Panc1 (cell line): ENCODE data around the gene NECTIN1. TPM values are rescaled to one million over a fixed set of nuclear protein-coding genes. Genes with fewer than 3 reads are reported as not detected.

Source experiments
- ATAC-seq: fragments of 200-7000 bp; cut with Tn5 transposase; 2 replicates; pipeline ENCODE4 v1.9.1; 2020; ENCODE audit warnings: mild to moderate bottlenecking, moderate library complexity
- BruUV-seq: library from RNA; stranded (reverse); fragments of 400-500 nt; replicated peaks from 2 replicates; lab custom pipeline; 2021; lab: Mats Ljungman, UMichigan
- CTCF ChIA-PET: fragments of 300-600 bp; sonication (Branson Sonifier 250); formaldehyde crosslinking; loops from one replicate; lab custom pipeline; 2022; ENCODE audit warnings: antibody characterized with exemption; lab: Charles Lee
- POLR2A ChIA-PET: fragments of 300-600 bp; sonication (Branson Sonifier 250); formaldehyde crosslinking; loops from one replicate; lab custom pipeline; 2022; ENCODE audit warnings: antibody characterized with exemption; lab: Charles Lee
- DNase-seq: peaks from one replicate; pipeline ENCODE4 v3.0.0-alpha.2; 2010; ENCODE audit warnings: low read depth, low spot score
- H3K27ac ChIP-seq: 2 replicates; pipeline ENCODE4 v1.5.1; 2011; ENCODE audit warnings: mild to moderate bottlenecking, low read length, inconsistent platforms
- H3K27me3 ChIP-seq: fragments of 200-500 bp; sonication (Bioruptor generic); 2 replicates; pipeline ENCODE4 v1.6.0; 2014; ENCODE audit warnings: low read length, inconsistent platforms; ENCODE audit not compliant: control insufficient read depth, insufficient read depth
- H3K36me3 ChIP-seq: fragments of 200-500 bp; sonication (Bioruptor generic); 2 replicates; pipeline ENCODE4 v1.5.1; 2014; ENCODE audit warnings: inconsistent platforms, mild to moderate bottlenecking, low read length, moderate library complexity; ENCODE audit not compliant: control insufficient read depth, insufficient read depth
- H3K4me1 ChIP-seq: 2 replicates; pipeline ENCODE4 v1.5.1; 2011; ENCODE audit warnings: inconsistent platforms, mild to moderate bottlenecking, low read length, moderate library complexity; ENCODE audit not compliant: control insufficient read depth, insufficient read depth
- H3K4me3 ChIP-seq, 2 experiments: 2 replicates each; pipeline ENCODE4 v1.5.1; 2011 to 2012; ENCODE audit warnings: low read depth in 2 of 2, low read length in 2 of 2, mild to moderate bottlenecking in 2 of 2, inconsistent platforms in 1 of 2, moderate library complexity in 1 of 2
- H3K9me3 ChIP-seq: fragments of 200-500 bp; sonication (Bioruptor generic); 2 replicates; pipeline ENCODE4 v1.5.1; 2014; ENCODE audit warnings: low read depth, mild to moderate bottlenecking, inconsistent platforms, low read length, moderate library complexity; ENCODE audit not compliant: control insufficient read depth, insufficient read depth
- POLR2AphosphoS5 ChIP-seq: IDR thresholded peaks from 2 replicates; pipeline ENCODE4 v1.6.1; 2012; ENCODE audit warnings: mild to moderate bottlenecking, low read depth, low read length, moderate library complexity
- SIN3A ChIP-seq: IDR thresholded peaks from 2 replicates; pipeline ENCODE4 v1.6.1; 2012; ENCODE audit warnings: low read depth, mild to moderate bottlenecking, low read length, moderate library complexity, borderline replicate concordance; ENCODE audit not compliant: insufficient read depth
- TCF7L2 ChIP-seq: IDR thresholded peaks from 2 replicates; pipeline ENCODE4 v1.6.1; 2011; ENCODE audit warnings: mild to moderate bottlenecking, low read depth, low read length, inconsistent platforms
- in situ Hi-C: cut with HindIII; loops from 2 replicates; pipeline ENCODE4 v1.10.0; 2016; ENCODE audit warnings: low sequenced_read_pairs, low pct_unique_long_range_greater_than_20kb
- intact Hi-C: fragments of 100-400 bp; cut with micrococcal nuclease; formaldehyde crosslinking; loops from one replicate; pipeline ENCODE4 v1.10.0; 2022; ENCODE audit not compliant: unreplicated experiment
- total RNA-seq: library from RNA; stranded (reverse); gene quantifications from one replicate; pipeline ENCODE4 v1.2.1, GENCODE V29; 2021; ENCODE audit not compliant: unreplicated experiment
- TF ChIP-seq, protein P1 (sequence below), 2 experiments: IDR thresholded peaks; 2 replicates each; pipeline ENCODE4 v1.6.1; 2011 to 2012; ENCODE audit warnings: low read depth in 2 of 2, control low read depth in 1 of 2, low read length in 1 of 2, mild to moderate bottlenecking in 1 of 2, moderate library complexity in 1 of 2; ENCODE audit not compliant: insufficient read depth in 1 of 2
- TF ChIP-seq, protein P2 (sequence below): fragments of 450-650 bp; IDR thresholded peaks from 2 replicates; pipeline ENCODE4 v1.5.1; 2017; ENCODE audit warnings: mild to moderate bottlenecking

NECTIN1 gene
- total RNA-seq, 1 experiment from 2014 or later, result 14.6 TPM

DNA sequence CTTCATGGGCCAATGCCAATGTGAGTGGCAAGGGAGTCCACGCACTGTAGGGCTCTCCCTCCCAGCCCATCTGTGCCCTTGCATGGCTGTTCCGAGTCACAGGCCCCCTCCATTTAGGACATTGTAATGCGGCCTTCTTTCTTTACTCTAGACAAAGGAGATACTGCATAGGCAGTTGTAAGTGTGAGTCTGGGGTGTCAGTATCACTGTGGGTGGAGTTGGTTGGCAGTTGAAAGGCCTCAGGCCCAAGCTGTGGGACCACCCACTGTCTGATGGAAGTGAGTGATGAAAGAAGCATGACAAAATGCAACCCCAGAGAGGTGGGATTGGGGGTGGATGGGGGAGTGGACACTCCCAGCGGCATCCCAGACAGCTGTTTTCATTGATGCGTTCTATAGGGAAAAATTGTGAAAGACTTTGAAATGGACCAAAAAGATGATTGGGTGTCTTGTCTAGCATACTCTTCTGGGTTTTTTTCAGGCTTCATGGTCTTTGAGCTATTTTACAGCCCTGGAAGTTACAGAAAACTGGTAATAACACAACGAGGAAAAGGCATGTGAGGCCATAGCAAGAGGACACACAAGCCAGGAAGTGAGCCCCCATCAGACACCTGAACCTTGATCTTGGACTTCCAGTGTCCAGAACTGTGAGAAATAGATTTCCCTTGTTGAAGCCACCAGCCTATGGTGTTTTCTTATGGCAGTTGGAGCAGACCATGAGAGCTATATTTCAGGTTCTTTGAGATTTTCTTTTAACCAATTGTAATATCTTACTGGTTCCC, 114.6 kb downstream of the NECTIN1 start:
- no peaks in the 10 kb centered on the region for H3K4me1 ChIP-seq
- DNase-seq (no peak), ATAC-seq (no peak)
- ChIA-PET POLR2A (interaction anchor here (0.6 kb wide), 1 partner anchor 220 kb away, joined by 4 read pairs; no protein-coding TSS in a partner anchor), CTCF (no interaction called here)
- no peaks in the 10 kb centered on the region for H3K27me3 ChIP-seq
- H3K36me3 ChIP-seq, result no peaks in the 10 kb centered on the region
- intact Hi-C loops (no loop called here), in situ Hi-C loops (loop anchor here (5.0 kb wide), 1 partner anchor 42 kb away; no protein-coding TSS in a partner anchor)
- no peak overlapping the region for H3K4me3 ChIP-seq
- BruUV-seq, result no TSS peak
- no peaks in the 10 kb centered on the region for H3K9me3 ChIP-seq
- no peak overlapping the region for H3K27ac ChIP-seq
- TF ChIP-seq SIN3A (no peak), TCF7L2 (no peak), POLR2AphosphoS5 (no peak)
- TF ChIP-seq, protein P1, sequence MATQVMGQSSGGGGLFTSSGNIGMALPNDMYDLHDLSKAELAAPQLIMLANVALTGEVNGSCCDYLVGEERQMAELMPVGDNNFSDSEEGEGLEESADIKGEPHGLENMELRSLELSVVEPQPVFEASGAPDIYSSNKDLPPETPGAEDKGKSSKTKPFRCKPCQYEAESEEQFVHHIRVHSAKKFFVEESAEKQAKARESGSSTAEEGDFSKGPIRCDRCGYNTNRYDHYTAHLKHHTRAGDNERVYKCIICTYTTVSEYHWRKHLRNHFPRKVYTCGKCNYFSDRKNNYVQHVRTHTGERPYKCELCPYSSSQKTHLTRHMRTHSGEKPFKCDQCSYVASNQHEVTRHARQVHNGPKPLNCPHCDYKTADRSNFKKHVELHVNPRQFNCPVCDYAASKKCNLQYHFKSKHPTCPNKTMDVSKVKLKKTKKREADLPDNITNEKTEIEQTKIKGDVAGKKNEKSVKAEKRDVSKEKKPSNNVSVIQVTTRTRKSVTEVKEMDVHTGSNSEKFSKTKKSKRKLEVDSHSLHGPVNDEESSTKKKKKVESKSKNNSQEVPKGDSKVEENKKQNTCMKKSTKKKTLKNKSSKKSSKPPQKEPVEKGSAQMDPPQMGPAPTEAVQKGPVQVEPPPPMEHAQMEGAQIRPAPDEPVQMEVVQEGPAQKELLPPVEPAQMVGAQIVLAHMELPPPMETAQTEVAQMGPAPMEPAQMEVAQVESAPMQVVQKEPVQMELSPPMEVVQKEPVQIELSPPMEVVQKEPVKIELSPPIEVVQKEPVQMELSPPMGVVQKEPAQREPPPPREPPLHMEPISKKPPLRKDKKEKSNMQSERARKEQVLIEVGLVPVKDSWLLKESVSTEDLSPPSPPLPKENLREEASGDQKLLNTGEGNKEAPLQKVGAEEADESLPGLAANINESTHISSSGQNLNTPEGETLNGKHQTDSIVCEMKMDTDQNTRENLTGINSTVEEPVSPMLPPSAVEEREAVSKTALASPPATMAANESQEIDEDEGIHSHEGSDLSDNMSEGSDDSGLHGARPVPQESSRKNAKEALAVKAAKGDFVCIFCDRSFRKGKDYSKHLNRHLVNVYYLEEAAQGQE (IDR thresholded peaks at IDR 0.05; ENCODE audit: insufficient read depth in 1 of 2, low read depth in 2 of 2, low read length in 1 of 2), result no peak
- TF ChIP-seq, protein P2, sequence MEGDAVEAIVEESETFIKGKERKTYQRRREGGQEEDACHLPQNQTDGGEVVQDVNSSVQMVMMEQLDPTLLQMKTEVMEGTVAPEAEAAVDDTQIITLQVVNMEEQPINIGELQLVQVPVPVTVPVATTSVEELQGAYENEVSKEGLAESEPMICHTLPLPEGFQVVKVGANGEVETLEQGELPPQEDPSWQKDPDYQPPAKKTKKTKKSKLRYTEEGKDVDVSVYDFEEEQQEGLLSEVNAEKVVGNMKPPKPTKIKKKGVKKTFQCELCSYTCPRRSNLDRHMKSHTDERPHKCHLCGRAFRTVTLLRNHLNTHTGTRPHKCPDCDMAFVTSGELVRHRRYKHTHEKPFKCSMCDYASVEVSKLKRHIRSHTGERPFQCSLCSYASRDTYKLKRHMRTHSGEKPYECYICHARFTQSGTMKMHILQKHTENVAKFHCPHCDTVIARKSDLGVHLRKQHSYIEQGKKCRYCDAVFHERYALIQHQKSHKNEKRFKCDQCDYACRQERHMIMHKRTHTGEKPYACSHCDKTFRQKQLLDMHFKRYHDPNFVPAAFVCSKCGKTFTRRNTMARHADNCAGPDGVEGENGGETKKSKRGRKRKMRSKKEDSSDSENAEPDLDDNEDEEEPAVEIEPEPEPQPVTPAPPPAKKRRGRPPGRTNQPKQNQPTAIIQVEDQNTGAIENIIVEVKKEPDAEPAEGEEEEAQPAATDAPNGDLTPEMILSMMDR, result no peak

DNA sequence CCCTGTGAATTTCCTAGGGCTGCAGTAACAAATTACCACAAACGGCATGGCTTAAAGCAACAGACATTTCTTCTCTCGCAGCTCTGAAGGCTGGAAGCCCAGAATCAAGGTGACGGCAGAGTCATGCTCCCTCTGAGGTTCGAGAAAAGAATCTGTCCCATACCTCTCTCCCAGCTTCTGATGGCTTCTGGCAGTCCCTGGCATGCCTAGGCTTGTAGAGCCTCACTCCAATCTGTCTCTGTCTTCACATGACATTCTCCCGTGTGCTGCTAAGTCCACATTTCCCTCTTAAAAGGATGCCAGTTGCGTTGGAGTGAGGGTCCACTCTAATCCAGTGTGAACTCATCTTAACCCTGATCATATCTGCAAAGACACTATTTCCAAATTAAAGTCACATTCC, 116.2 kb downstream of the NECTIN1 start:
- in situ Hi-C loops (no loop called here), intact Hi-C loops (no loop called here)
- H3K9me3 ChIP-seq, result no peaks in the 10 kb centered on the region
- DNase-seq, result no peak
- ChIA-PET POLR2A (no interaction called here), CTCF (interaction anchor here (0.6 kb wide), 1 partner anchor 613 kb away, joined by 3 read pairs; no protein-coding TSS in a partner anchor)
- no peak overlapping the region for H3K4me3 ChIP-seq
- peaks cover 6% of the 10 kb centered on the region for H3K27me3 ChIP-seq
- H3K4me1 ChIP-seq, result no peaks in the 10 kb centered on the region
- no peak overlapping the region for H3K27ac ChIP-seq
- no TSS peak for BruUV-seq
- TF ChIP-seq, protein P2, result no peak
- TF ChIP-seq SIN3A (no peak), TCF7L2 (no peak), POLR2AphosphoS5 (no peak)
- TF ChIP-seq, protein P1 (IDR thresholded peaks at IDR 0.05; ENCODE audit: insufficient read depth in 1 of 2, low read depth in 2 of 2, low read length in 1 of 2), result no peak
- no peak for ATAC-seq
- no peaks in the 10 kb centered on the region for H3K36me3 ChIP-seq
